ENCODE results near the gene PIK3R6.

Gene PIK3R6

GRCh38 chr17:8836821-8837562, 30.5 kb downstream of the PIK3R6 start:
- no peak for DNase-seq (ENCODE audit: low read depth)
- H3K4me3 ChIP-seq (ENCODE audit: low read depth, low read length) = no peak overlapping the region
- no peak for TF ChIP-seq POLR2A (IDR thresholded peaks at IDR 0.05; ENCODE audit: extremely low read depth, insufficient read length)
- TF ChIP-seq CTCF (IDR thresholded peaks at IDR 0.05; ENCODE audit: low read depth, low read length) = no peak
- TF ChIP-seq MAX (IDR thresholded peaks at IDR 0.05; ENCODE audit: low read depth, low read length) = no peak
- TF ChIP-seq MYC (IDR thresholded peaks at IDR 0.05; ENCODE audit: low read depth, low read length) = no peak

- DNase-seq (ENCODE audit: low read depth) = no peak
- no peak overlapping the region for H3K4me3 ChIP-seq (ENCODE audit: low read depth, low read length)
- no peak for TF ChIP-seq POLR2A (IDR thresholded peaks at IDR 0.05; ENCODE audit: extremely low read depth, insufficient read length)
- TF ChIP-seq MYC (IDR thresholded peaks at IDR 0.05; ENCODE audit: low read depth, low read length) = no peak
- no peak for TF ChIP-seq MAX (IDR thresholded peaks at IDR 0.05; ENCODE audit: low read depth, low read length)
- TF ChIP-seq CTCF (IDR thresholded peaks at IDR 0.05; ENCODE audit: low read depth, low read length) = no peak
Observed at GRCh38 chr17:8835631-8836364, 31.7 kb downstream of the PIK3R6 start.

DNA sequence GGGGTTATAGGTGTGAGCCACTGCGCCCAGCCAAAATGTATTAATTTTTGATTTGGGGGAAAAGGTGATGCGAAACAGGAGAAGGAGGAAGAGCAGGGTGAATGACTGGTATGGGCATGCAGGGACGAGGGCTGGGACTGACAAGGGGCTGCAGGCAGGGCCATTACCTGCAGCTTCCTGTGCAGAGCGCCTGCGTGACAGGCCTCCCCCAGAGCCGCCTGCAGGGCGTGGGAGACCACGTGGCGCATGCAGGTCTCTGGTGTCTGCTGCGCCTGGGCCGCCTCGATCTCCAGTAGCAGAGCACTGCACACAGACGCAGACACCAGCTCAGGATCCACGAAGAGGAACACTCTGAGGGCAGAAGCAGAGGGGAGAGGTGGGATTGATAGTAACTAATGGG, 32.4 kb downstream of the PIK3R6 start:
- H3K4me3 ChIP-seq (ENCODE audit: low read depth, low read length) = no peak overlapping the region
- TF ChIP-seq CTCF (IDR thresholded peaks at IDR 0.05; ENCODE audit: low read depth, low read length) (no peak), MAX (IDR thresholded peaks at IDR 0.05; ENCODE audit: low read depth, low read length) (no peak), POLR2A (IDR thresholded peaks at IDR 0.05; ENCODE audit: extremely low read depth, insufficient read length) (no peak), MYC (IDR thresholded peaks at IDR 0.05; ENCODE audit: low read depth, low read length) (no peak)
- DNase-seq (ENCODE audit: low read depth) = no peak

GRCh38 chr17:8832711-8833352, 34.6 kb downstream of the PIK3R6 start:
- no peak overlapping the region for H3K4me3 ChIP-seq (ENCODE audit: low read depth, low read length)
- DNase-seq (ENCODE audit: low read depth) = peak; percentile 30
- TF ChIP-seq POLR2A (IDR thresholded peaks at IDR 0.05; ENCODE audit: extremely low read depth, insufficient read length) (no peak), CTCF (IDR thresholded peaks at IDR 0.05; ENCODE audit: low read depth, low read length) (peak; percentile 49), MAX (IDR thresholded peaks at IDR 0.05; ENCODE audit: low read depth, low read length) (no peak)

DNA sequence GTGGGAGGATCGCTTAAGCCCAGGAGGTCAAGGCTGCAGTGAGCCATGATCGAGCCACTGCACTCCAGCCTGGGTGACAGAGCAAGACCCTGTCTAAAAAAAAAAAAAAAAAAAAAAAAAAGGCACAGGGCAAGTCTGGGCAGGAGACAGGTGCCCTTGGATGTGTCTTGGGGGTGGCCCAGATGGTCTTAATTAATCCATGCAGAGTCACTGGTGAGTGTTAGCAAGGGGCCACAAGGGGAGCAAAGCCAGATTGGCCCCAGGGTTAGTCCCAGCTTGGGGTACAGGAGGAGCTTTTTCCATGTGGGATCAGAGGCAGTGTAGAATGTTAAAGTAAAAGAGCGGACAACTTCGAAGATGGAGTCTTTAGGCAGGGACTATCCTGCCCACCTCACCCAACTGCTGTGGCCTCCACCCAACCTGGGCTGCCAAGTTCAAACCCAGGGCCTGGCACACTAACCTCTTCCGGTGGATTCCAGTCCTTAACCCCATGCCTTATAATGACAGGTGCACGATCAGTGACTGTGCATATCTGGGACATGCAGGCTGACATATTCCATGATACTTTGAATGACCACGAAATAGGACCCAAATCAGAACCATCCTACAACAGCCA, 36.1 kb downstream of the PIK3R6 start:
- H3K4me3 ChIP-seq (ENCODE audit: low read depth, low read length) = no peak overlapping the region
- no peak for DNase-seq (ENCODE audit: low read depth)
- TF ChIP-seq CTCF (IDR thresholded peaks at IDR 0.05; ENCODE audit: low read depth, low read length) (no peak), MYC (IDR thresholded peaks at IDR 0.05; ENCODE audit: low read depth, low read length) (no peak), POLR2A (IDR thresholded peaks at IDR 0.05; ENCODE audit: extremely low read depth, insufficient read length) (no peak), MAX (IDR thresholded peaks at IDR 0.05; ENCODE audit: low read depth, low read length) (no peak)

Measured in NB4 (cell line).